ENCODE results near the gene LRFN5.

DNA sequence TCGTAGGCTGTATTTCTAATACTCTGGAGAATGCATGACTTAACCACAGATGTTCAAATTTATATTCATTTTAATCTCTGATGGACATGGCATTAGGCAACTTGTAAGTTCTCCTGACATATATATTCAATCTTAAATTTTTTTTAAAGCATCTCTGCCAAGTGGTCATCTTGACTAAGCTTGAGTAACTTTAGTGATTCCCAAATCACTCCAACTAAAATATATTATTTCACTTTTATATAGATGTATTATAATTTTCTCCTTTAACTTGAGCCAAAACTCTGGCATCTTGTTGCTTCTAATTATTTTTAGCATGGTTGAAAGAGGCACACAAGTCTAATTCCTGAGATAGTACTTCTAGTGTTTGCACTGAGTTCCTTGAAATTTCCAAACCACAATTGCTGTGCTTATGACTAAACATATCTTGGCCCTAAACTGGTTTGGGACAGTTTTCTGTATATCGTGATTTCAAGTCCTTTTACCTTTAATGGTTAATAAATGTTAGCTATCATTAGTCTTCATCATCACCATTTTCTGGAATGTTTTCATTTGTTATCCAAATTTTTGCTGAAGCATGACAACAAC is 8.4 kb downstream of the LRFN5 start:
- TF ChIP-seq, protein P1, sequence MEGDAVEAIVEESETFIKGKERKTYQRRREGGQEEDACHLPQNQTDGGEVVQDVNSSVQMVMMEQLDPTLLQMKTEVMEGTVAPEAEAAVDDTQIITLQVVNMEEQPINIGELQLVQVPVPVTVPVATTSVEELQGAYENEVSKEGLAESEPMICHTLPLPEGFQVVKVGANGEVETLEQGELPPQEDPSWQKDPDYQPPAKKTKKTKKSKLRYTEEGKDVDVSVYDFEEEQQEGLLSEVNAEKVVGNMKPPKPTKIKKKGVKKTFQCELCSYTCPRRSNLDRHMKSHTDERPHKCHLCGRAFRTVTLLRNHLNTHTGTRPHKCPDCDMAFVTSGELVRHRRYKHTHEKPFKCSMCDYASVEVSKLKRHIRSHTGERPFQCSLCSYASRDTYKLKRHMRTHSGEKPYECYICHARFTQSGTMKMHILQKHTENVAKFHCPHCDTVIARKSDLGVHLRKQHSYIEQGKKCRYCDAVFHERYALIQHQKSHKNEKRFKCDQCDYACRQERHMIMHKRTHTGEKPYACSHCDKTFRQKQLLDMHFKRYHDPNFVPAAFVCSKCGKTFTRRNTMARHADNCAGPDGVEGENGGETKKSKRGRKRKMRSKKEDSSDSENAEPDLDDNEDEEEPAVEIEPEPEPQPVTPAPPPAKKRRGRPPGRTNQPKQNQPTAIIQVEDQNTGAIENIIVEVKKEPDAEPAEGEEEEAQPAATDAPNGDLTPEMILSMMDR (conservative IDR thresholded peaks at IDR 0.05 in 1 of 2, IDR thresholded peaks at IDR 0.05 in 1 of 2; ENCODE audit: low read depth in 1 of 2, low read length in 2 of 2), result no peak
- no peak for TF ChIP-seq EZH2 (IDR thresholded peaks at IDR 0.05; ENCODE audit: low read length, missing control alignments)
